ENCODE data around the gene RBM5.

Gene RBM5

DNA sequence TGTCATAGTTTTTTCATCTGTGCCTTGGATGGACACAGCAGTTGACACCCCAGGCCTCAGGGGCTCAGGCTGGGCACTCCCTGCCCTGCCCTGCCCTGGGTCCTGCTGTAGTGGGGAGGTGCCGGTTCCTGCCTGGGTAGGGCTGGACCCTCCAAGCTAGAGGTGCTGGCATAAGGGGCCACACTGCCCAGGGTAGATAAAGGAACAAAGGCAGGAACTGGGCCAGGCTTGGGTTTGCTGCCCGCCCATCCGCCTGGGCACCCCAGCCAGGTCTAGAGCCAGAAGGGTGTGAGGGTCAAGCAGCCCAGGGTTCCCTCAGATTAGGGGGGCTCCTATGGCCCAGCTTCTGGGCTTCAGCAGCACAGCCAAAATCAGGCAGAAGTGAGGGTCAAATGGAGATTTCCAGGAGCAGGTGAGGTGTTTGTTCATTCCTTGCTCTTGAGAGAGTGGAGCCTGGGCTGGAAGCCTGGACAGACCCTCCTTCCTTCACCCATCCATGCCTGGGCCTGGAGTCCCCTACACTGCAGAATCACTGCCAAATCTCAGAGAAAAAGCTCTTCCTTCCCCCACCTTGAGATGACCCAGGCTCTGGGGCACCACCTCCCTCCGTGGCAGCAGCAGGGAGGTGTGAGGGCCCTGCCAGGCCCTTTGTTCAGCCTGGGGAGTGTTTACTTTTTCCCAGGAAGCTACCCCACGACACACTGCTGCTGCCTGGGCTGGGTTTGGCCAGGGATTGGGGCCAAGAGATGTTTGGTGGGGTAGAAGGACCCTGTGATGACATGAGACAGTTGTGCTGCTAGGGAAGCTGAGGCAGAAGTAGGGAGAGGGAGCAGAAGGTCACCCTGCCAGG lies 73.5 kb downstream of the RBM5 start:
- no peak for DNase-seq

DNA sequence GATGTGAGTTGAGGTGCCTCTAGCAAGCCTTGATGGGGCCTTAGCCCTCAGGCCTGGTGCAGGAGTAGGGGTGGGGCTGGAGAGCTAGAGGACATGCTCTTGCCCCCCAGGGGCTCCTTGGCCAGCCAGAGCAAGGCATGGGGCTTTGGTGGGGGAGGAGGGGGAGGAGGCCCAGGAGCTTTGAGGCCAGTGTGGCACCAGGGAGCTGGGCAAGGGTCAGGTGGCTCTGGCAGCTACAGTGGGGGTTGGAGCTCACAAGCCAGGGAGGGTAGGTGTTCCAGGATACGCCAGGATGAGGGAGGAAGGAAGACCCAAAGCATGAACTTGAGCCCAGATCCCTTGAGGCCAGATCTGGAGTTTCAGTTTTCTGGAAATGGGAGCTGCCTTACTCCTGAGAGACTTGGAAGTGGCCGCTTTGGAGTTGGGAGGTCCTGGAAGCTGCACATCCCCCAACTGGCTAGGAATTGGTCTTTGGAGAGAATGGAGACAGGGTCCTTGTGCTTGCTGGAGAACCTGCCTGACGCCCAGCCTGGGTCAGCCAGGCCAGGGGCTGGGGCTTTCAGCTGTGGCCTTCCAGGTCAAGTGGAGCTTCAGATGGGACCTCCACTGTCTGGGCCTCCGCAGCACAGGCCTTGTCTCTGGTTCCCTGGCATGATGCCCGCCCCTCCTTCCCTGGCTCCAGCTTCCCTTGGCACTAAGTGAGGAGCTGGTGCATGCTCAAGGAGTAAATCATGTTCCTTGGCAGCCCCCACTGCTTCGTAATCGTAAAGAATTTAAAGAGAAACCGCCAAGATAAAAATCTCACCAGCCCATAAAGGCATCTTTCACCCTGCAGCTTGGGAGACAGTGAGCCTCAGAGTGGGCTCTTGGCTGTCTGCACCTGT lies 75.1 kb downstream of the RBM5 start:
- no peak for DNase-seq

DNA sequence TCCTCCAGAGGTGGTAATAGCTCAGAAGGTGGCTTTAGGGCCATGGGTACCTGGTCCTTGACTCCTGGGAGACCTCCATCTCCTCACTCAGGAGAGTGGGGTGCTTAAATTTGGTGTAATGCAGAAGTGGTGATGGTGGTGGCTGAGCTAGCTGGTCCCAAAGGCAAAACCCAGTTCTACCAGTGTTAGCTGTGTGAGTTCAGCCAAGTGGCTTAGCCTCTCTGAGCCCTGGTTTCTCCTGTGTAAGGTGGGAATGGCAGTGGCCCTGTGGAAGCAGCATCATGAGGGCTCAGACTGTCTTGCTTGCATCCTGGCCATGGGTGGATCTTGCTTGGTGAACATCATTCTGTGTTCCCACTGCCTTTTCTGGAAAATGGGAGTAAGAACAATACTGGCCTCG lies 75.8 kb downstream of the RBM5 start:
- no peak for DNase-seq

DNA sequence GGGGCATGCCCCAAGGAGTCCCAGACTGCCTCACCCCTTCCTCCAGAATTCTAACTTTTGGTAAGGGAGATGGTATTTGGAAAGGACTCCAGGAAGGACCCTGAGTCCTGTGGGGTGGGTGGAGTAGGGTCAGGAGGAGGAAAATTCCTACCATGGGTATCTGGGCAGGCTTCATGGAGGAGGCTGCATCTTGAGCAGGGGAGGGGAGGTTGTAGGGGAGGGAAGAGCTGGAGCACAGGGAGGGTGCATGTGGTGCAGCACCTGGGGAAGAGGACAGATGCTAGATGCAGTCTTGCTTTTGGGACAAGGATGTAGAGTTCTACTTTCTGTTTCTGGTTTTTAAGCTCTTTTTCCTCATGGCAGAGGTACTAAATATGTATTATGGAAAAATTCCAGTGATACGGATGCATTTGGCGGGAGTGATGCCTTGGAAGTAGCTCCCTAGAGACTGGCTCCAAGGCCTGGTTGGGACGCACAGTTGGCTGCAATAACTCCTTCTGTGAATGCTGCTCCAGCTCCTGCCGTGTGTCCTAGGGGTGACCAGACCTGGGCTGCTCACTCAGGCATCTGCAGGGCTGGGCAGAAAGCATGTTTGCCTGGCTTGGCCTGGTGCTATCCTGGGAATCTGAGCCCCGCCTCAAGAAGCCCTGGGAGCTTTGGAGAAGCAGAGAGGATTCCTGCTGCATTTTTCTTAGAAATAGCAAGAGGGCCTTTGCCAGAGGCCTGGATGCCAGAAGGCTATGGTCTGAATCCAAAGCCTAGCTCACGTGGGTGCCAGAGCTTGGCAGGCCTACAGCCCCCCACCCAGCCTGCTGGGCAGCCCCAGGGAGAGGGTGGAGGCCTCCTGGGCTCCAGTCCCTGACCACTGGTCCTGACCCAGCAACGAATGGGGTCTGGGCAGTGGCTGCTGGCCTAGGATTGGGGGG lies 76.5 kb downstream of the RBM5 start:
- no peak for DNase-seq

DNA sequence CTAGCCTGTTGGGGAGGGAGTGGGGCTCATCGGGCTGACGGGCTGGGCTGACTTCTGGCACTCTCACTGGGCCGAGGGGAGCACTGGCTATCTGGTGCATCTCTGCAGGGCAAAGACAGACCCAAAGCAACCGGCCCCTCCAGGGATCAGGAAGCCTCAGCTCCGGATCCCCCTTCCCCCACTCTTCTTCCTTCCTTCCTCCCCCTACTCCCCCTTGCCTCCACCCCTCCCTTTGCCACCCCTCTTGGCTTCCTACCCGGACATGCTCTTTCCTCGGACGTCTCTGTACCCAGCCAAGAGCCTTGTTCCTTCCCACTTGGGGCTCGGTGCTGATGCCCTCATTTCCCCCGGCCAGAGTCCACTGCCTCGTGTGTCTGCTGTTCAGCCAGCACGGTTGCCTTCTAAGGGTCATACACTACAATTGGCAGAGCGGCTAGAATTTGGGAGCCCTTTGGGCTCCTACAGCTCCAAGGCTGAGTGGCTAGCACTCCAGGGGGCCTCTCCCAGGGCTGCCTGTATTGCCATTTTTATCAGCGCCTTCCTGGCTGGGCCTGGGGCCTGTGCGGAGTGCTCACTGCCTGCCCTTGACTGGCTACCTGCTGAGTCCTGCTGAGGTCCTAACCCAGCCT lies 77.3 kb downstream of the RBM5 start:
- DNase-seq = no peak

DNA sequence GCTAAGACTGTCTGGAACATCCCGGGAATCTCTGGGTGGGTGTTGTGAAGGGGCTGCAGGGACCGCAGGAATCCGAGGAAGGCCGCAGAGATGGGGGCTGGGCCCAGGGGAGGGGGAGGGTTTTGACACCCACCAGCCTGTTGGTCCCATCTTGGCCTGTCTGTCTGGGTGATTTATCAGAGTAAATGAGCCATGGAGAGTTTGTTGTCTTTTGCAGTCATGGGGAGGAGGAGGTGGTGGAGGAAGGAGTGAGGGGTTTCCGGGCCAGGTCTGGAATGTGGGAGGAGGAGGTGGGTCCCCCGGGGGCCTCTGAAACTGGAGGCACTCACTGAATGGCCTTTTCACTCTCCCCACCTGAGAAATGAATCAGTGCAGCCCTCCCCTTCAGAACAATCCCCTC lies 77.9 kb downstream of the RBM5 start:
- no peak for DNase-seq

DNA sequence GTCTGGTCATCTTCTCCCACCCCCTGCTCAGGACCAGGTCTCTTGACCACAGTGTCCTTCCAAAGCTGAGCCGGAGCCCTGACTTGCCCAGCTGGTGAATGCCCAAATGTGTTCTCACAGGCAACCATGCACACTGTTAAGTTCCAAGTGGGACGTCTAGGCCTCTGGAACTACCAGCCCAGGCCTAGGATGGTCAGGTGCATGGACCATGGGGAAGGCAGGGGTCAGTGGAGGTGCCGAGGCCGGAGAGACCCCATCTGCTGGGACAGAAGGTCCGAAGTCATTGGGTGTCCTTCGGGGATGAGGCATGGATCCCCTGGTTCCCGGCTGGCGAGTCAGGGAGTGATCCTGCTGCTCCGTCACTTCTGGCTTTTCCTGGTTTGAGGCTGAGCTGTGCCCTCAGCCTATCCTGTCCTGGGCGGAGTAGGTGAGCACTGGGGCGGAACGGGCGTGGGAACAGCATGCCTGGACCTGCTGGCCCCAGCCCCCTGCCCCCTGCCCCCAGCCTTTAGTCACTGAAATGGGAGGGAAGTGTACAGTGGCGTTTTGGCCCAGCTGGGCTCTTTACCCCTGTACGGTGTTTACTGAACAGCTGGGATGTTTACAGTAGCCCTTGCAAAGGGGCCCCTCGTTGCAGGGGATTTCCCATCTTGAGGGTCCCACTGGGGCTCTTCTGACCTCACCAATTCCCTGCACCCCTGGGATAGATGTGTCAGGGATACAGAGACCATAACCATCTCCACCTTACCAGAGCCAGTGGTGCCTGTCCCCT lies 78.5 kb downstream of the RBM5 start:
- no peak for DNase-seq

DNA sequence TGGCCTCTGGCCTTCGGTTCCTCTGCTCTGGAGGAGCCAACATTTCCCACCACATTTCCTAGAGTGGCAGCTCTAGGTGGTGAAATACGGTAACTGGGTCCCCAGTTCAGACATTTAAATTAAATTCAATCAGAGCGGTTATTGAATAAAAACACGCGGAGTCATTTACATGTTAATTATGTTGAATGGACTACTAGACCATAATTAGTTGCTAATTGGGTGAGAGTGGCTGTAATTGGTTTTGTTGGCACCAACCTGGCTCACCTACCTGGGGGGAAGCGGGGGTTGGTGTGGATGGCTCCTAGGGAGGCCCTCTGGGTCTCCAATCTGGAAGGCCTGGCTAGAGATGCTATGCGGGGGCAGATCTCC lies 79.1 kb downstream of the RBM5 start:
- DNase-seq = no peak

DNA sequence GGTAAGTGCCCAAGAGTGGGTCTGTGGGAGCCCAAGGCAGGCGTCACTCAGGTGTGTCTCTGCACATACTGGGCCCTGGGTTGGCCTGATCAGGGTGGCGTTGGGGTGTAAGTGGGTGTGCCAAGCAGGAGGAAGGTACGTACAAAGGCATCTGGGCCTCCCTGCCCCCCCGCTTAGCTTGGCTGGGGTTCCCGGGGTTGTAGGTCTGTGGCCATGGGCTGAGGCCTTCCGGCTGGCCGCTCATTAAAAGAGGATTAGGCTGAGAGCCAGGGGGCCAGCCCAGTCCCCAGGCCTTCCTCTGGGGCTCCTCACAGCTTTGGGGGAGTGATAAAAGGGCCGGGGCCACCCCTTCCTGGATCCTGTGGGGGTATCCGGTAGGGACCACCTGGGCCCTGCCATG lies 79.7 kb downstream of the RBM5 start:
- no peak for DNase-seq

Data from central memory CD4-positive, alpha-beta T cell (primary cell).